Measurements from ENCODE around the gene SHISA6. TPM values are rescaled to one million over a fixed set of nuclear protein-coding genes. Genes with fewer than 3 reads are reported as not detected.

SHISA6 gene
- total RNA-seq, 1 donor from 2014 or later: not detected

GRCh38 chr17:11514981-11515680 is 274.1 kb downstream of the SHISA6 start:
- DNase-seq (ENCODE audit: low read depth, low spot score): no peak

GRCh38 chr17:11515901-11516300 is 274.9 kb downstream of the SHISA6 start:
- DNase-seq (ENCODE audit: low read depth, low spot score): no peak

GRCh38 chr17:11535231-11535630 is 294.2 kb downstream of the SHISA6 start:
- DNase-seq (ENCODE audit: low read depth, low spot score): no peak

GRCh38 chr17:11538366-11538765 is 297.4 kb downstream of the SHISA6 start:
- no peak for DNase-seq (ENCODE audit: low read depth, low spot score)

- no peak for DNase-seq (ENCODE audit: low read depth, low spot score)
Observed at GRCh38 chr17:11539637-11540036, 298.6 kb downstream of the SHISA6 start.

GRCh38 chr17:11545002-11545401 is 304.0 kb downstream of the SHISA6 start:
- DNase-seq (ENCODE audit: low read depth, low spot score): no peak

- DNase-seq (ENCODE audit: low read depth, low spot score): no peak
Observed at GRCh38 chr17:11545696-11546095, 304.7 kb downstream of the SHISA6 start.

- DNase-seq (ENCODE audit: low read depth, low spot score): no peak
Observed at GRCh38 chr17:11547853-11548252, 306.8 kb downstream of the SHISA6 start.

- no peak for DNase-seq (ENCODE audit: low read depth, low spot score)
Observed at GRCh38 chr17:11548398-11548797, 307.4 kb downstream of the SHISA6 start.

- no peak for DNase-seq (ENCODE audit: low read depth, low spot score)
Observed at GRCh38 chr17:11550431-11550830, 309.4 kb downstream of the SHISA6 start.

- DNase-seq (ENCODE audit: low read depth, low spot score): no peak
Observed at GRCh38 chr17:11551442-11551841, 310.4 kb downstream of the SHISA6 start.

- no peak for DNase-seq (ENCODE audit: low read depth, low spot score)
Observed at GRCh38 chr17:11553135-11553534, 312.1 kb downstream of the SHISA6 start.

GRCh38 chr17:11554042-11554441 is 313.0 kb downstream of the SHISA6 start:
- DNase-seq (ENCODE audit: low read depth, low spot score): no peak

- DNase-seq (ENCODE audit: low read depth, low spot score): no peak
Observed at GRCh38 chr17:11554542-11554941, 313.5 kb downstream of the SHISA6 start.

GRCh38 chr17:11555530-11555929 is 314.5 kb downstream of the SHISA6 start:
- no peak for DNase-seq (ENCODE audit: low read depth, low spot score)

GRCh38 chr17:11557727-11558452 is 316.9 kb downstream of the SHISA6 start:
- no peak for DNase-seq (ENCODE audit: low read depth, low spot score)

- DNase-seq (ENCODE audit: low read depth, low spot score): no peak
Observed at GRCh38 chr17:11558681-11559234, 317.7 kb downstream of the SHISA6 start.

- no peak for DNase-seq (ENCODE audit: low read depth, low spot score)
Observed at GRCh38 chr17:11559601-11560000, 318.6 kb downstream of the SHISA6 start.

GRCh38 chr17:11561281-11561680 is 320.3 kb downstream of the SHISA6 start:
- DNase-seq (ENCODE audit: low read depth, low spot score): no peak

GRCh38 chr17:11561702-11562101 is 320.7 kb downstream of the SHISA6 start:
- DNase-seq (ENCODE audit: low read depth, low spot score): no peak

GRCh38 chr17:11564589-11565380 is 323.8 kb downstream of the SHISA6 start:
- DNase-seq (ENCODE audit: low read depth, low spot score): no peak

- no peak for DNase-seq (ENCODE audit: low read depth, low spot score)
Observed at GRCh38 chr17:11565591-11565990, 324.6 kb downstream of the SHISA6 start.
